Caco-2 (cell line): ENCODE results near the gene SPINK5. TPM values are rescaled to one million over a fixed set of nuclear protein-coding genes. Genes with fewer than 3 reads are reported as not detected.

Experiments used
- BruUV-seq: library from RNA; stranded (reverse); fragments of 400-500 nt; replicated peaks from 2 replicates; lab custom pipeline; 2021; lab: Mats Ljungman, UMichigan
- CTCF ChIA-PET: fragments of 300-600 bp; sonication (Branson Sonifier 250); formaldehyde crosslinking; loops from one replicate; lab custom pipeline; 2022; ENCODE audit warnings: antibody characterized with exemption; lab: Charles Lee
- POLR2A ChIA-PET: fragments of 300-600 bp; sonication (Branson Sonifier 250); formaldehyde crosslinking; loops from one replicate; lab custom pipeline; 2022; ENCODE audit warnings: antibody characterized with exemption; lab: Charles Lee
- DNase-seq, 2 experiments: peaks; one replicate each; pipeline versions ENCODE4 v3.0.0 to v3.0.0-alpha.2; 2020 to 2022
- H3K27me3 ChIP-seq: replicated peaks from 2 replicates; pipeline ENCODE4 v1.6.0; 2011; ENCODE audit warnings: low read length; ENCODE audit not compliant: control insufficient read depth, insufficient read depth
- H3K36me3 ChIP-seq: 2 replicates; pipeline ENCODE4 v1.5.1; 2011; ENCODE audit warnings: low read length; ENCODE audit not compliant: control insufficient read depth, insufficient read depth
- H3K4me1 ChIP-seq: fragments of 250-450 bp; sonication (Bioruptor Pico); 2 replicates; pipeline ENCODE4 v1.5.1; 2020; ENCODE audit warnings: mild to moderate bottlenecking
- H3K4me3 ChIP-seq: 2 replicates; pipeline ENCODE4 v1.5.1; 2011; ENCODE audit warnings: low read depth, mild to moderate bottlenecking, control low read depth, low read length
- H3K9me3 ChIP-seq: fragments of 250-450 bp; sonication (Bioruptor Pico); 2 replicates; pipeline ENCODE4 v1.5.1; 2020; ENCODE audit warnings: mild to moderate bottlenecking, moderate library complexity
- H3K27ac Mint-ChIP-seq: one replicate; pipeline ENCODE4 v1.8.0; 2022; ENCODE audit warnings: mixed read lengths; ENCODE audit not compliant: unreplicated experiment
- H3K27me3 Mint-ChIP-seq: one replicate; pipeline ENCODE4 v1.8.0; 2022; ENCODE audit warnings: mixed read lengths; ENCODE audit not compliant: insufficient read depth, unreplicated experiment
- H3K36me3 Mint-ChIP-seq: one replicate; pipeline ENCODE4 v1.8.0; 2022; ENCODE audit warnings: mild to moderate bottlenecking, mixed read lengths; ENCODE audit not compliant: insufficient read depth, unreplicated experiment
- H3K4me1 Mint-ChIP-seq: one replicate; pipeline ENCODE4 v1.8.0; 2022; ENCODE audit warnings: low read depth, mixed read lengths; ENCODE audit not compliant: unreplicated experiment
- H3K4me3 Mint-ChIP-seq: one replicate; pipeline ENCODE4 v1.8.0; 2022; ENCODE audit warnings: mild to moderate bottlenecking, moderate library complexity, mixed read lengths; ENCODE audit not compliant: unreplicated experiment
- H3K9me3 Mint-ChIP-seq: one replicate; pipeline ENCODE4 v1.8.0; 2022; ENCODE audit warnings: mixed read lengths; ENCODE audit not compliant: unreplicated experiment
- intact Hi-C: fragments of 100-400 bp; cut with micrococcal nuclease; formaldehyde crosslinking; loops from one replicate; pipeline ENCODE4 v1.10.0; 2022; ENCODE audit not compliant: unreplicated experiment
- total RNA-seq: library from RNA; stranded (reverse); gene quantifications from 2 replicates; pipeline ENCODE4 v1.2.3, GENCODE V29; 2022
- TF ChIP-seq, protein P1 (sequence below), 2 experiments: fragments of 200-600 bp in 1 of 2; IDR thresholded peaks; 1 replicate in 1 of 2; 2 replicates in 1 of 2; pipeline versions ENCODE4 v1.5.1 to v1.8.0; 2011 to 2022; ENCODE audit warnings: antibody characterized with exemption in 1 of 2, control low read depth in 1 of 2, inconsistent platforms in 1 of 2, low read depth in 1 of 2, low read length in 1 of 2, mild to moderate bottlenecking in 1 of 2, moderate library complexity in 1 of 2; ENCODE audit not compliant: insufficient read depth in 1 of 2, severe bottlenecking in 1 of 2, unreplicated experiment in 1 of 2

Gene SPINK5
- total RNA-seq, 1 experiment from 2014 or later: 2.2 TPM

DNA sequence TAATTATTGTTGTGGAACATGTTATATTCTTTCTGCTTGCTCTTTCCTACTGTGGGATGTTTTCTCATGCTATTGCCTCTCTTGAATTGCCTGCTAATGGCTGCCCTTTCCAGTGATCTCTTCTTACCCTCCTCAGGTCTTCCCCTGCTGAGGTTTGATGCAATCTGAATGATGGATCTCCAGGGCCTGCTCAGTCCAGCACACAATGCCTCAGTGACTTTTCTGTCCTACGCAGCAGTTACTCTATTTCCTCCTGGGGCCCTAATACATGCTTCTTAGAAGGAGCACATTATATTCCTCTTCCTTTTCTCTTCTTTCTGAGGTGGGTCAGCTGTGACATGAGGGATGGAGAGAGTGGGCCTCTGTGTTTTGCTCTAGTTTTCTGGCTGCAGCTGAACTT, 104.5 kb downstream of the SPINK5 start, which contains the start of gene SPINK14:
TSS of gene SPINK14 (plus strand) at position 301 of the 400 bp plus-strand sequence. CDS start 1,187 bp downstream, outside the sequence.
- Histone ChIP-seq H3K4me1 (peaks cover 9% of the 10 kb centered on the region; the same call in 1 of the 2 replicates), H3K36me3 (no peaks in the 10 kb centered on the region), H3K4me3 (no peak within 1 kb of the TSS), H3K9me3 (no peaks in the 10 kb centered on the region), H3K27me3 (no peaks in the 10 kb centered on the region)
- intact Hi-C loops: no loop called here
- BruUV-seq: no TSS peak
- peaks cover under 1% of the 10 kb centered on the region for H3K4me1 Mint-ChIP-seq
- no peaks in the 10 kb centered on the region for H3K27me3 Mint-ChIP-seq
- POLR2A ChIA-PET: no interaction called here
- H3K9me3 Mint-ChIP-seq: no peaks in the 10 kb centered on the region
- TF ChIP-seq, protein P1, sequence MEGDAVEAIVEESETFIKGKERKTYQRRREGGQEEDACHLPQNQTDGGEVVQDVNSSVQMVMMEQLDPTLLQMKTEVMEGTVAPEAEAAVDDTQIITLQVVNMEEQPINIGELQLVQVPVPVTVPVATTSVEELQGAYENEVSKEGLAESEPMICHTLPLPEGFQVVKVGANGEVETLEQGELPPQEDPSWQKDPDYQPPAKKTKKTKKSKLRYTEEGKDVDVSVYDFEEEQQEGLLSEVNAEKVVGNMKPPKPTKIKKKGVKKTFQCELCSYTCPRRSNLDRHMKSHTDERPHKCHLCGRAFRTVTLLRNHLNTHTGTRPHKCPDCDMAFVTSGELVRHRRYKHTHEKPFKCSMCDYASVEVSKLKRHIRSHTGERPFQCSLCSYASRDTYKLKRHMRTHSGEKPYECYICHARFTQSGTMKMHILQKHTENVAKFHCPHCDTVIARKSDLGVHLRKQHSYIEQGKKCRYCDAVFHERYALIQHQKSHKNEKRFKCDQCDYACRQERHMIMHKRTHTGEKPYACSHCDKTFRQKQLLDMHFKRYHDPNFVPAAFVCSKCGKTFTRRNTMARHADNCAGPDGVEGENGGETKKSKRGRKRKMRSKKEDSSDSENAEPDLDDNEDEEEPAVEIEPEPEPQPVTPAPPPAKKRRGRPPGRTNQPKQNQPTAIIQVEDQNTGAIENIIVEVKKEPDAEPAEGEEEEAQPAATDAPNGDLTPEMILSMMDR (IDR thresholded peaks at IDR 0.05; ENCODE audit: insufficient read depth in 1 of 2, low read depth in 1 of 2, low read length in 1 of 2, severe bottlenecking in 1 of 2, unreplicated experiment in 1 of 2): no peak
- CTCF ChIA-PET: no interaction called here
- H3K4me3 Mint-ChIP-seq: no peak within 1 kb of the TSS
- DNase-seq: no peak
- H3K27ac Mint-ChIP-seq: no peak within 1 kb of the TSS
- no peaks in the 10 kb centered on the region for H3K36me3 Mint-ChIP-seq

DNA sequence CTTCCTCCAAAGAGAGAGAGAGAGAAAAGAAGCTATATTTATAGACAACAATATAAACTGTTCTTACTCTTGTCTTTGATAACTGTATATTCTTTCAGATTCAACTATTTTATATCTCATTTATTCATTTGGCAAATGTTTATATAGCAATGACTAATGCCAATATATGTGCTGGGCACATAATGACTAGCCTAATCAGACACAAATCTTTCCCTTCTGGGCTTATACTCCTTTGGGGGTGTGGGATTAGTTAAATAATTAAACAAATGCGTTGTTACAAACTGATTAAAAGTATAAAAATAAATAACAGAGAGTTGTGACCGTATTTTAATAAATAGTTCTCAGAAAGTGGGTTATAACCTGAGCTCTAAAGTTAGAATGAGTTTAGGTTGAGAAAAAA, 108.6 kb downstream of the SPINK5 start:
- BruUV-seq: no TSS peak
- CTCF ChIA-PET: no interaction called here
- TF ChIP-seq, protein P1 (IDR thresholded peaks at IDR 0.05; ENCODE audit: insufficient read depth in 1 of 2, low read depth in 1 of 2, low read length in 1 of 2, severe bottlenecking in 1 of 2, unreplicated experiment in 1 of 2): no peak
- Histone ChIP-seq H3K4me1 (no peaks in the 10 kb centered on the region), H3K36me3 (no peaks in the 10 kb centered on the region), H3K27me3 (no peaks in the 10 kb centered on the region), H3K4me3 (no peak overlapping the region), H3K9me3 (no peaks in the 10 kb centered on the region)
- no peaks in the 10 kb centered on the region for H3K36me3 Mint-ChIP-seq
- H3K4me3 Mint-ChIP-seq: no peak overlapping the region
- POLR2A ChIA-PET: no interaction called here
- no peak for DNase-seq
- H3K27me3 Mint-ChIP-seq: no peaks in the 10 kb centered on the region
- H3K27ac Mint-ChIP-seq: no peak overlapping the region
- H3K4me1 Mint-ChIP-seq: peaks cover 9% of the 10 kb centered on the region
- H3K9me3 Mint-ChIP-seq: no peaks in the 10 kb centered on the region
- intact Hi-C loops: no loop called here

DNA sequence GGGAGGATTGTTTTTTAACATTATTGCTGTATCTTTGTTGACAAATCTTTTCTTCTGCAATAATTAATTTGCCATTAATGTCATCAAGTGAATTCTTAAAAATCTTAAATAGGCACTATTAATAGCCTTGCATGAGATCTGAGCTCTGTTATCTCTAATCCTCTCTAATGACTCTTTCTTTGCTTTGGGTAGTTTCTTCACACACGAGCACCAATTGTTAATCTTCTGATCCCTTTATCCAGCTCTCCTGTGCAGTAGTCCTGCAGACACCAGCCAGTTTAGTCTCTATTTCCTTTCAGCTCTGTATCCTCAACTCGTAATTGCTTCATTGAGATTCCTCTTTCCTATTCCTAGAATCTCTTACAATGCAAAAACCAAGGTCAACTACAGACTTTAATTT, 112.7 kb downstream of the SPINK5 start:
- Histone ChIP-seq H3K9me3 (no peaks in the 10 kb centered on the region), H3K4me1 (no peaks in the 10 kb centered on the region), H3K27me3 (no peaks in the 10 kb centered on the region), H3K36me3 (no peaks in the 10 kb centered on the region), H3K4me3 (no peak overlapping the region)
- Mint-ChIP-seq H3K4me3 (no peak overlapping the region), H3K27ac (no peak overlapping the region), H3K9me3 (no peaks in the 10 kb centered on the region), H3K4me1 (peaks cover 9% of the 10 kb centered on the region), H3K36me3 (no peaks in the 10 kb centered on the region), H3K27me3 (no peaks in the 10 kb centered on the region)
- no TSS peak for BruUV-seq
- ChIA-PET POLR2A (no interaction called here), CTCF (interaction anchor here (0.5 kb wide), 1 partner anchor 222 kb away, joined by 4 read pairs; no protein-coding TSS in a partner anchor)
- intact Hi-C loops: loop anchor here (5.0 kb wide), 2 partner anchors 39 to 116 kb away; no protein-coding TSS in a partner anchor
- TF ChIP-seq, protein P1 (IDR thresholded peaks at IDR 0.05; ENCODE audit: insufficient read depth in 1 of 2, low read depth in 1 of 2, low read length in 1 of 2, severe bottlenecking in 1 of 2, unreplicated experiment in 1 of 2): no peak
- no peak for DNase-seq
